NCI-H345 treated with DMSO at 0.1 percent for 48 hours (cell line): ENCODE data around the gene FBXO27.
"Not testable (repeated sequence)": the region's sequence is repeated elsewhere in the genome, so short reads cannot be mapped to it uniquely, and the experiment has no call there.

Experiments
- DNase-seq: peaks from one replicate; lab custom pipeline; 2025; ENCODE audit not compliant: unreplicated experiment; lab: John Stamatoyannopoulos, UW

Gene FBXO27

GRCh38 chr19:39045506-39045905 is 13.2 kb upstream of the FBXO27 start:
- no peak for DNase-seq

GRCh38 chr19:39038098-39038497 is 5.7 kb upstream of the FBXO27 start:
- no peak for DNase-seq

GRCh38 chr19:39037194-39037593 is 4.8 kb upstream of the FBXO27 start:
- DNase-seq = no peak

- no peak for DNase-seq
Observed at GRCh38 chr19:39036581-39036980, 4.2 kb upstream of the FBXO27 start.

- DNase-seq = peak; percentile 100
Observed at GRCh38 chr19:39031368-39032062, 834 bp downstream of the FBXO27 start.

- DNase-seq = no peak
Observed at GRCh38 chr19:39030854-39031367, 1.4 kb downstream of the FBXO27 start.

- no peak for DNase-seq
Observed at GRCh38 chr19:39024875-39025641, 7.3 kb downstream of the FBXO27 start.

GRCh38 chr19:39021063-39021462 is 11.3 kb downstream of the FBXO27 start:
- DNase-seq = no peak

GRCh38 chr19:39017646-39018045 is 14.7 kb downstream of the FBXO27 start:
- DNase-seq = no peak

GRCh38 chr19:39017026-39017425 is 15.3 kb downstream of the FBXO27 start:
- DNase-seq = no peak

GRCh38 chr19:39014037-39014436 is 18.3 kb downstream of the FBXO27 start:
- DNase-seq = no peak

- no peak for DNase-seq
Observed at GRCh38 chr19:39009001-39009400, 23.3 kb downstream of the FBXO27 start.

- DNase-seq = no peak
Observed at GRCh38 chr19:39008137-39008536, 24.2 kb downstream of the FBXO27 start.

GRCh38 chr19:39007096-39007495 is 25.3 kb downstream of the FBXO27 start:
- DNase-seq = peak; percentile 62

GRCh38 chr19:39004403-39004802 is 27.9 kb downstream of the FBXO27 start:
- no peak for DNase-seq

GRCh38 chr19:39003796-39004195 is 28.6 kb downstream of the FBXO27 start:
- DNase-seq = no peak

GRCh38 chr19:39003188-39003587 is 29.2 kb downstream of the FBXO27 start:
- DNase-seq = no peak

- DNase-seq = no peak
Observed at GRCh38 chr19:39001041-39001440, 31.3 kb downstream of the FBXO27 start.

- DNase-seq = not testable (repeated sequence)
Observed at GRCh38 chr19:38997576-38997975, 34.8 kb downstream of the FBXO27 start.

- no peak for DNase-seq
Observed at GRCh38 chr19:38993271-38993670, 39.1 kb downstream of the FBXO27 start.

GRCh38 chr19:38990949-38991697 is 41.2 kb downstream of the FBXO27 start:
- no peak for DNase-seq

- DNase-seq = not testable (repeated sequence)
Observed at GRCh38 chr19:38989614-38990013, 42.7 kb downstream of the FBXO27 start.
